HepG2 (cell line): ENCODE measurements around the gene CCDC197. TPM values are rescaled to one million over a fixed set of nuclear protein-coding genes. Genes with fewer than 3 reads are reported as not detected.

Source experiments
- ATAC-seq: fragments of 200-7000 bp; cut with Tn5 transposase; 3 replicates; pipeline ENCODE4 v1.9.1; 2020; ENCODE audit warnings: mild to moderate bottlenecking, moderate library complexity
- BruUV-seq: library from RNA; stranded (reverse); fragments of 400-500 nt; replicated peaks from 2 replicates; lab custom pipeline; 2021; lab: Mats Ljungman, UMichigan
- CTCF ChIA-PET: fragments of 300-600 bp; formaldehyde crosslinking; extraction: SDS; loops from one replicate; lab custom pipeline; 2021; ENCODE audit warnings: low total read pairs, inconsistent platforms, low intra/inter-chr PET ratio; lab: Yijun Ruan, JAX
- POLR2A ChIA-PET: fragments of 350-600 bp; sonication (Branson Sonifier 250); formaldehyde crosslinking; loops from one replicate; lab custom pipeline; 2020; ENCODE audit warnings: antibody characterized with exemption, inconsistent platforms; lab: Yijun Ruan, JAX
- DNase-seq: peaks from one replicate; pipeline ENCODE4 v3.0.0-alpha.2; 2015; ENCODE audit warnings: low spot score
- FAIRE-seq: peaks from 3 replicates; lab custom pipeline; 2011; peaks lifted over from hg19 to GRCh38; lab: Jason Lieb, UNC
- H2AFZ ChIP-seq: one replicate; pipeline ENCODE4 v1.6.1; 2011; ENCODE audit warnings: low read length, inconsistent platforms
- H3K27ac ChIP-seq: fragments of 300-600 bp; 3 replicates; pipeline ENCODE4 v1.8.0; 2011; ENCODE audit warnings: mixed run types, mild to moderate bottlenecking, mixed read lengths, low read length, inconsistent platforms; ENCODE audit not compliant: insufficient read depth; ENCODE audit errors: extremely low read length
- H3K27me3 ChIP-seq, 2 experiments: fragments of 200-600 bp in 1 of 2; 2 replicates in 1 of 2; 3 replicates in 1 of 2; pipeline versions ENCODE4 v1.6.0 to v1.8.0; 2011; ENCODE audit warnings: low read length in 2 of 2, mild to moderate bottlenecking in 2 of 2, moderate library complexity in 2 of 2, inconsistent platforms in 1 of 2; ENCODE audit not compliant: insufficient read depth in 2 of 2, control insufficient read depth in 1 of 2
- H3K36me3 ChIP-seq, 2 experiments: fragments of 200-600 bp in 1 of 2; replicated peaks in 1 of 2; 2 replicates in 1 of 2; 3 replicates in 1 of 2; pipeline versions ENCODE4 v1.5.1 to v1.8.0; 2011; ENCODE audit warnings: low read length in 2 of 2, inconsistent platforms in 1 of 2; ENCODE audit not compliant: insufficient read depth in 2 of 2, control insufficient read depth in 1 of 2
- H3K4me1 ChIP-seq: 2 replicates; pipeline ENCODE4 v1.5.1; 2012; ENCODE audit warnings: low read length, inconsistent platforms; ENCODE audit not compliant: insufficient read depth
- H3K4me2 ChIP-seq: 2 replicates; pipeline ENCODE4 v1.6.0; 2011; ENCODE audit warnings: low read depth, low read length, inconsistent platforms
- H3K4me3 ChIP-seq, 3 experiments: fragments of 200-600 bp in 1 of 3; sonication (generic), shearing (Covaris generic) in 1 of 3; replicated peaks in 1 of 3; 2 replicates each; pipeline ENCODE4 v1.5.1; 2011 to 2016; ENCODE audit warnings: low read length in 3 of 3, inconsistent platforms in 2 of 3, low read depth in 2 of 3, mild to moderate bottlenecking in 2 of 3, control low read depth in 1 of 3, mixed read lengths in 1 of 3; ENCODE audit not compliant: insufficient read depth in 1 of 3
- H3K79me2 ChIP-seq: one replicate; pipeline ENCODE4 v1.6.1; 2011; ENCODE audit warnings: low read length, inconsistent platforms; ENCODE audit not compliant: insufficient read depth
- H3K9ac ChIP-seq: 2 replicates; pipeline ENCODE4 v1.6.0; 2011; ENCODE audit warnings: mild to moderate bottlenecking, low read depth, low read length, inconsistent platforms; ENCODE audit not compliant: insufficient read depth
- H3K9me3 ChIP-seq: 2 replicates; pipeline ENCODE4 v1.5.1; 2012; ENCODE audit warnings: mild to moderate bottlenecking, low read length
- H4K20me1 ChIP-seq: 2 replicates; pipeline ENCODE4 v1.6.0; 2011; ENCODE audit warnings: inconsistent platforms, mild to moderate bottlenecking, low read length, moderate library complexity; ENCODE audit not compliant: insufficient read depth
- AGO2 ChIP-seq: fragments of 200-400 bp; formaldehyde crosslinking; optimal IDR thresholded peaks from 2 replicates; pipeline ENCODE3; 2017; ENCODE audit warnings: mild to moderate bottlenecking, low read depth, low read length, moderate library complexity
- ZNF33A ChIP-seq: sonication (generic); formaldehyde crosslinking; IDR thresholded peaks from 2 replicates; pipeline ENCODE4 v1.5.1; 2020; ENCODE audit warnings: missing genetic modification reagents, mild to moderate bottlenecking, moderate library complexity, borderline replicate concordance
- WGBS: methylation state at CpG from one replicate; pipeline ENCODE4 v1.1.6; 2017; ENCODE audit warnings: low lambda C conversion rate; 5-methylcytosine and 5-hydroxymethylcytosine counted together
- in situ Hi-C: cut with HindIII; loops from 2 replicates; pipeline ENCODE4 v1.10.0; 2017; ENCODE audit warnings: low pct_unique_long_range_greater_than_20kb; ENCODE audit not compliant: extremely low pct_ligation_motif_present
- intact Hi-C: fragments of 100-400 bp; cut with micrococcal nuclease; formaldehyde crosslinking; loops from one replicate; pipeline ENCODE4 v1.10.0; 2022; ENCODE audit not compliant: unreplicated experiment
- polyA plus RNA-seq, 8 experiments: library from polyadenylated mRNA; depleted of rRNA in 3 of 8; stranded (reverse) in 7 of 8; unstranded in 1 of 8; fragments of >200 nt; fragmentation: Illumina TruSeq in 4 of 8; extraction: Trizol in 4 of 8; gene quantifications; 2 replicates each; pipeline versions ENCODE4 v1.2.1 to v1.2.3, GENCODE V29; 2011 to 2016; ENCODE audit warnings: low read depth in 4 of 8, missing spikeins in 1 of 8, mixed read lengths in 1 of 8; ENCODE audit not compliant: insufficient read depth in 1 of 8
- total RNA-seq, 5 experiments: library from RNA; depleted of rRNA; stranded (reverse); fragments of >200 nt; fragmentation: Illumina TruSeq; extraction: Trizol; gene quantifications; 2 replicates each; pipeline ENCODE4 v1.2.3, GENCODE V29; 2016; ENCODE audit warnings: low read depth in 1 of 5
- TF ChIP-seq, protein P1 (sequence below): sonication (generic); formaldehyde crosslinking; IDR thresholded peaks from 2 replicates; pipeline ENCODE4 v1.4.0; 2020; ENCODE audit warnings: missing genetic modification reagents, borderline replicate concordance

Gene CCDC197
- total and polyA plus RNA-seq, 2 of the 13 experiments (the other 11 are each of a cell fraction or from before 2014, with no cell fraction given): 0.11 to 0.13 TPM

DNA sequence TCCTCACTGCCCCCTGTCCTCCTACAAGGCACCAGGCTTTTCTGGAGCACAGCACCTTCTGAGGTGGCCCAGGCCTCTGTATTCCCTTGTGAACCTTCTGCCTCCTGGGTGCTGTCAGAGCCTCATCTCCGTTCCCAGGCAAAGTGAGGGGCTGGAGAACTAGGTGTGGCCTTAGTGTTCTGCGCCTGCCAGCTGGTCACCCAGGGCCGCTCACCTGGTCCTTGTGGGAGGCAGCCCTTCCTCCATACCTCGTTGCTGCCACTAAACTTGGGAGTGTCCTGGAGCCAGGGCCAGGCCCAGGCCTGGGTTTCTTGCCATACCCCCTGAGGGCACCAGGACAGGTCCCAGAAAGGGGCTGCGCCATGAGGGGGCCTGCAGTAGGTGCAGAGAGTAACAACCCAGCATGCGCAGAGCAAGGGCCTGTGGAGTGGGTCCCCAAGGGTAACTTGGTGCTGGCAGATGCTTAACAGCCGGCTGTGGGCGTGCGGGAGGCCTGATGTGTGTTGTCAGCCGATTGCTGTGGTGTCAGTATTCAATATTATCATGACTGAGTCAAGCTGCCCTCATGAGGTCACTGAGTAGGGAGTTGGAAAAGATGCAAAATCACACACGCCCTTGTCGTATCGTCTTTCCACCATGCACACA lies 46.1 kb downstream of the CCDC197 start:
- POLR2A ChIA-PET: no interaction called here
- H3K9ac ChIP-seq: no peak overlapping the region

More for the DNA sequence above, 46.1 kb downstream of the CCDC197 start:
- no peak for ATAC-seq
- Histone ChIP-seq H3K79me2 (no peaks in the 10 kb centered on the region), H3K4me2 (no peak overlapping the region), H3K36me3 (peaks cover 4 to 20% of the 10 kb centered on the region in 2 experiments), H3K27me3 (no peaks in the 10 kb centered on the region), H3K9me3 (no peaks in the 10 kb centered on the region), H3K27ac (no peak overlapping the region), H2AFZ (no peak overlapping the region), H4K20me1 (no peaks in the 10 kb centered on the region), H3K4me1 (peaks cover 62% of the 10 kb centered on the region)
- intact Hi-C loops: no loop called here
- CTCF ChIA-PET: no interaction called here
- WGBS: 98% methylated on average over 12 of the region's 13 CpGs
- no peak for FAIRE-seq
- TF ChIP-seq AGO2: peak; percentile 64
- TF ChIP-seq, protein P1, sequence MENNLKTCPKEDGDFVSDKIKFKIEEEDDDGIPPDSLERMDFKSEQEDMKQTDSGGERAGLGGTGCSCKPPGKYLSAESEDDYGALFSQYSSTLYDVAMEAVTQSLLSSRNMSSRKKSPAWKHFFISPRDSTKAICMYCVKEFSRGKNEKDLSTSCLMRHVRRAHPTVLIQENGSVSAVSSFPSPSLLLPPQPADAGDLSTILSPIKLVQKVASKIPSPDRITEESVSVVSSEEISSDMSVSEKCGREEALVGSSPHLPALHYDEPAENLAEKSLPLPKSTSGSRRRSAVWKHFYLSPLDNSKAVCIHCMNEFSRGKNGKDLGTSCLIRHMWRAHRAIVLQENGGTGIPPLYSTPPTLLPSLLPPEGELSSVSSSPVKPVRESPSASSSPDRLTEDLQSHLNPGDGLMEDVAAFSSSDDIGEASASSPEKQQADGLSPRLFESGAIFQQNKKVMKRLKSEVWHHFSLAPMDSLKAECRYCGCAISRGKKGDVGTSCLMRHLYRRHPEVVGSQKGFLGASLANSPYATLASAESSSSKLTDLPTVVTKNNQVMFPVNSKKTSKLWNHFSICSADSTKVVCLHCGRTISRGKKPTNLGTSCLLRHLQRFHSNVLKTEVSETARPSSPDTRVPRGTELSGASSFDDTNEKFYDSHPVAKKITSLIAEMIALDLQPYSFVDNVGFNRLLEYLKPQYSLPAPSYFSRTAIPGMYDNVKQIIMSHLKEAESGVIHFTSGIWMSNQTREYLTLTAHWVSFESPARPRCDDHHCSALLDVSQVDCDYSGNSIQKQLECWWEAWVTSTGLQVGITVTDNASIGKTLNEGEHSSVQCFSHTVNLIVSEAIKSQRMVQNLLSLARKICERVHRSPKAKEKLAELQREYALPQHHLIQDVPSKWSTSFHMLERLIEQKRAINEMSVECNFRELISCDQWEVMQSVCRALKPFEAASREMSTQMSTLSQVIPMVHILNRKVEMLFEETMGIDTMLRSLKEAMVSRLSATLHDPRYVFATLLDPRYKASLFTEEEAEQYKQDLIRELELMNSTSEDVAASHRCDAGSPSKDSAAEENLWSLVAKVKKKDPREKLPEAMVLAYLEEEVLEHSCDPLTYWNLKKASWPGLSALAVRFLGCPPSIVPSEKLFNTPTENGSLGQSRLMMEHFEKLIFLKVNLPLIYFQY (CRISPR knock-in tag): no peak
- TF ChIP-seq ZNF33A (CRISPR knock-in tag): no peak
- TF ChIP-seq, all 625 proteins: peak for 1
- in situ Hi-C loops: no loop called here
- BruUV-seq: no TSS peak
- H3K4me3 ChIP-seq: no peak overlapping the region
- no peak for DNase-seq
